HCT116 (cell line): ENCODE results near the gene RNF13.

ENCODE experiments used
- CTCF ChIP-seq, 3 experiments: fragments of 200-600 bp in 1 of 3; sonication (generic) in 1 of 3; IDR thresholded peaks in 2 of 3; conservative IDR thresholded peaks in 1 of 3; 2 replicates each; pipeline ENCODE4 v1.5.1; 2012 to 2017; ENCODE audit warnings: low read depth in 2 of 3, low read length in 2 of 3, antibody characterized with exemption in 1 of 3, borderline replicate concordance in 1 of 3, control low read depth in 1 of 3, mild to moderate bottlenecking in 1 of 3, mixed read lengths in 1 of 3, mixed run types in 1 of 3, moderate library complexity in 1 of 3; ENCODE audit not compliant: insufficient read depth in 1 of 3
- EZH2 ChIP-seq: fragments of 200-600 bp; sonication (generic); IDR thresholded peaks from 2 replicates; pipeline ENCODE4 v1.6.1; 2017; ENCODE audit warnings: antibody characterized with exemption, mixed run types
- RAD21 ChIP-seq: IDR thresholded peaks from 2 replicates; pipeline ENCODE4 v1.6.1; 2012; ENCODE audit warnings: low read depth, mild to moderate bottlenecking

GRCh38 chr3:149820183-149820582 lies 7.2 kb downstream of the RNF13 start:
- no peak for TF ChIP-seq CTCF (IDR thresholded peaks at IDR 0.05 in 2 of 3, conservative IDR thresholded peaks at IDR 0.05 in 1 of 3; ENCODE audit: borderline replicate concordance in 1 of 3, insufficient read depth in 1 of 3, low read depth in 2 of 3, low read length in 2 of 3)
- TF ChIP-seq RAD21 = no peak
- no peak for TF ChIP-seq EZH2
